Epithelial cell of proximal tubule (primary cell): ENCODE data around the gene IGDCC3. TPM values are rescaled to one million over a fixed set of nuclear protein-coding genes. Genes with fewer than 3 reads are reported as not detected.

Experiments used
- DNase-seq: peaks from one replicate; pipeline ENCODE4 v3.0.0-alpha.2; 2011; ENCODE audit warnings: low read depth
- H3K4me3 ChIP-seq: 2 replicates; pipeline ENCODE4 v1.5.1; 2011; ENCODE audit warnings: low read depth, mild to moderate bottlenecking, low read length
- total RNA-seq: library from RNA; depleted of rRNA; stranded (reverse); fragments of >200 nt; gene quantifications from 2 replicates; pipeline ENCODE4 v1.2.3, GENCODE V29; 2015
- TF ChIP-seq, protein P1 (sequence below): conservative IDR thresholded peaks from 2 replicates; pipeline ENCODE4 v1.5.1; 2012; ENCODE audit warnings: low read depth, mild to moderate bottlenecking, low read length

IGDCC3 gene
- total RNA-seq, 1 donor from 2014 or later = not detected

DNA sequence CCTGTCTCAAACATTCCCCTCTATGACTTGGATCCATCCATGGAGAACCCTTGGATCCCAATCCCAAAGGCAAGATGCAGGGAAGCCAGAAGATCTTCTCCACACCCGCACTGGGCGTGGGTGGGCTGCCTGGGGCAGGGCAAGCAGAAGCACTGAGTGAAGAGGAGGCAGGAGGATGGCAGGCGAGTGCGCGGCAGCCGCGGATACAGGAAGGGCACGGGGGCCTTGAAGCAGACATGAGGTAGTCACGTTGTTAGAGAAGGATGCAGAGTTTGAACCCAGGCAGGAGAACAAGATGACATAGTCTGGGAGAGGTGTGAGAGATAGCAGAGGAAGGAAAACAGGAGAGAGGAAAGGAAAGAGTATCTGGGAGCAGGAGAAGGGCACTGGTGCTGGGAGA is 5.1 kb upstream of the IGDCC3 start:
- no peak overlapping the region for H3K4me3 ChIP-seq
- TF ChIP-seq, protein P1, sequence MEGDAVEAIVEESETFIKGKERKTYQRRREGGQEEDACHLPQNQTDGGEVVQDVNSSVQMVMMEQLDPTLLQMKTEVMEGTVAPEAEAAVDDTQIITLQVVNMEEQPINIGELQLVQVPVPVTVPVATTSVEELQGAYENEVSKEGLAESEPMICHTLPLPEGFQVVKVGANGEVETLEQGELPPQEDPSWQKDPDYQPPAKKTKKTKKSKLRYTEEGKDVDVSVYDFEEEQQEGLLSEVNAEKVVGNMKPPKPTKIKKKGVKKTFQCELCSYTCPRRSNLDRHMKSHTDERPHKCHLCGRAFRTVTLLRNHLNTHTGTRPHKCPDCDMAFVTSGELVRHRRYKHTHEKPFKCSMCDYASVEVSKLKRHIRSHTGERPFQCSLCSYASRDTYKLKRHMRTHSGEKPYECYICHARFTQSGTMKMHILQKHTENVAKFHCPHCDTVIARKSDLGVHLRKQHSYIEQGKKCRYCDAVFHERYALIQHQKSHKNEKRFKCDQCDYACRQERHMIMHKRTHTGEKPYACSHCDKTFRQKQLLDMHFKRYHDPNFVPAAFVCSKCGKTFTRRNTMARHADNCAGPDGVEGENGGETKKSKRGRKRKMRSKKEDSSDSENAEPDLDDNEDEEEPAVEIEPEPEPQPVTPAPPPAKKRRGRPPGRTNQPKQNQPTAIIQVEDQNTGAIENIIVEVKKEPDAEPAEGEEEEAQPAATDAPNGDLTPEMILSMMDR = no peak
- DNase-seq = no peak

DNA sequence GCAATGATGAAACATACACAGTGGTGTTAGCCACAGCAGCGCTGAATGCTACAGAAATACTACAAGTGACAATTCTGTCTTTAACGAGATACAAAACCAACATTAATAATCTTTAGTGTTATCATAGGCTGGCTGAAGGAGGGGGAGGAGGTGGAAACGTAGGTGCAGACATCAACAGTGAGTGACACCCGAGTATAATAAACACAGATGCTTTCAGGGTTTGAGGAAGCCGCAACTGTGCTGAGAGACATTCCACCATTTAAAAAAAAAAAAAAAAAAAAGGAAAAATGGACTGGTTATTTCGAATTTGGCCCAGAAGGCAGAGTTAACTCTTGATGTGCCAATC is 4.3 kb upstream of the IGDCC3 start:
- no peak for DNase-seq
- TF ChIP-seq, protein P1 = no peak
- no peak overlapping the region for H3K4me3 ChIP-seq

DNA sequence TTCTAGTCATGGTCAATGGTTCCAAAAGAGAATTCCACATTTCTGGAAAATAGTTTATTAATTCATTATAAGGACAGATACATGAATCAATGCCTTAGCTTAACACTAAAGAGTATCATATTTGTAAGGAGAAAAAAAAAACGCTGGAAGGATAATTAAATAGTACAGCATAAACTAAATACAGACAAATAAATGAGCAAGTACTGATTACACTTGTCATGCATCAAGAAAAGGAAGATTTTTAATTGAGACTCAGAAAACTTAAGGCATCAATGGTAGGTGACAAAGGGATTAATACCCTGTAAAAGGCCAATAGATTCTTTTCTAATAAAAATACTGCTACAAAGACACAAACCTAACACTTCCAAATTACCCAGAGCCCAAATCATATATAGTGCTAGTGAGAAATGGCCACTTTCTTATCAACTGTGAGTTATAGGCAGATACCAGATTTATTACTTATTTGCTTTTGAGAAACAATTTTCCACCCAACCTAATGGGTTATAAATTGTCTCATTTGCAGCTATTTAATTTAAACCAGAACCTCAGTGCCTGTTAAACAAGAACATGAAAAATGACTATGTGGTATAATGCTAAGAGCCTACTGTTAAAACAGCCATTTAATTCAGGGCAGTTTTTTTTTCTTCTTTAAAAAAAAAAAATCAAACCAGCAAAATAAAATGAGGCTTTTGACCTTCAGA is 3.8 kb upstream of the IGDCC3 start:
- no peak for DNase-seq
- TF ChIP-seq, protein P1 = no peak
- H3K4me3 ChIP-seq = no peak overlapping the region

DNA sequence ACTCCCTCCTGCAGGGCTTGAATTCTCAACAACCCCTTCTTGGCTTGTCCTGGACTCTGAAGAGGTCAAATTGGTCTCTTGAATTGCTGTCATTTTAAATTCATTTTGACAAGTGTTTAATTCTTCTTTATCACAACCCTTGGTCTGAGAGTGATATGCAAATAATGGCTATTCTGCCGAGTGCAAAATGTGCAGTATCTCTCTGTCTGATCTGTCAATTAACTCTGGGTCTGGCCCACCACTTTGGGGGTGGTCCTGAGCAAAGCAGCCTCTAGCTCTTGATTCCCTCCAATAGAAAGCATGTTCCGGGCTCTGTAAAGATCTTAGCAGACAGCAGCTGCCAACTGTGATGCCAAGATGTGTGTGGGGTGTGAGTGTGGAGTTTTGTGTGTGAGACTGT is 2.2 kb upstream of the IGDCC3 start:
- no peak overlapping the region for H3K4me3 ChIP-seq
- no peak for DNase-seq
- TF ChIP-seq, protein P1 = no peak

DNA sequence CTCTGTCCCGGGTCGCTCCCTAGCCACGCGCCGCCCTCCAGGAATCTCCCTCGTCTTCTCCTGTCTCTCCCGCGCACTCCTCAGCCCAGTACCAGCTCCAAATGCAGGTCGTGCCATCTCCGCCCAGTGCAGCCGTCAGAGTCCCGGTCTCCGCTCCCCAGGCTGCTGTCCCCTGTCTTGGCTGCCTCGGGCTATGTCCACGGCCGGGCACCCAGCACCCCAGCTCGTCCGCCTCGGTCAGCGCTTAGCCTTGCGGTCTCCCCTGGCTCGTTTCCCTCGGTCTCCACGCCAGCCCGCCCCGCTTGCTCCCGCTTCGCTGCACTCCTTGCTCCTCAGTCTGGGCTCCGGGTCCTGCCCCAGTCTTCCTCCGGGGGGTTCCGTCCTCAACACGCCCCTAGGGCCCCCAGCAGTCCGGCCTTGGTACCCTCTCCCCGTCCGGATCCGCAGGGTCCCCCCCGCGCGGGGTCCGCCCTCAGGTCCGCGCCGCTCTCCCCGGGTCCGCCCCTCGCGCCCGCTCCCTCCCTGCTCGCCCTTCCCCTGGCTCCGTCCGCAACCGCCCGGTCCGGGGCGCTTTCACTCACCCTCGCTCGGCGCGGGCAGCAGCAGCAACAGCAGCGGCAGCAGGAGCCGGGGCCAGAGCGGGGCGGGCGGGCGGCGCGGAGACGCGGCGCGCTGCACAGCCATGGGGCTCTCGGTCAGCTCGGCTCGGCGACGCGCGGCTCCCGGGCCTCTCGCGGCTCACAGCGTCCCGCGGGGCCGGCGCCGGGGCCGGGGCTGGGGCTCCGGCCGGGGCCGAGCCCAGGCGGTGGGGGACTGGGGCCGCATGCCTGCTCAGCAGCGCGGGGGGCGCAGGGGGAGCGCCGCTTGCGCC is 462 bp downstream of the IGDCC3 start:
- TF ChIP-seq, protein P1 = no peak
- DNase-seq = no peak
- H3K4me3 ChIP-seq = peak overlapping the region; percentile 45

DNA sequence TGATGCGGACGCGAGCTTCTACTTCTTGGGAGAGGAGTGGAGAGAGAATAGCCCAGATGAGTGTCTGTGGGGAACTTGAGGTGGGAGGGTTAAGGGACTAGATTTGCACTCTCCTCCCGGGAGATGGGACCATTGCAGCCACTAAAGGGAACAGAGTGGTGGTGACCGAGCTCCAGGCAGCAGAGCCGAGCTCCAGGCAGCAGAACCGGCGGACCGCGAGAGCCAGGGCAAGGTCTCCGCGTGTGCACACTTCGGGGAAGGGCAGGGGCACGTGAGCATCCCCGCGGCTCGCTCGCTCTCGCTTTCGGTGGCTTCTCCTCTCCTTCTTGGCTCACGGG is 1.1 kb downstream of the IGDCC3 start:
- peak overlapping the region; percentile 45 for H3K4me3 ChIP-seq
- DNase-seq = no peak
- TF ChIP-seq, protein P1 = no peak
